HFF-Myc (cell line): ENCODE measurements around the gene AKAP8.

ENCODE experiments used
- DNase-seq: peaks from one replicate; pipeline ENCODE4 v3.0.0-alpha.2; 2011; ENCODE audit warnings: low read depth; ENCODE audit errors: extremely low read depth
- H3K4me3 ChIP-seq: replicated peaks from 2 replicates; pipeline ENCODE4 v1.5.1; 2011; ENCODE audit warnings: low read depth, mild to moderate bottlenecking, control low read depth, low read length
- CTCF ChIP-seq: IDR thresholded peaks from 2 replicates; pipeline ENCODE4 v1.5.1; 2012; ENCODE audit warnings: mild to moderate bottlenecking, low read depth, low read length, control low read depth; ENCODE audit errors: missing control alignments

The AKAP8 gene

DNA sequence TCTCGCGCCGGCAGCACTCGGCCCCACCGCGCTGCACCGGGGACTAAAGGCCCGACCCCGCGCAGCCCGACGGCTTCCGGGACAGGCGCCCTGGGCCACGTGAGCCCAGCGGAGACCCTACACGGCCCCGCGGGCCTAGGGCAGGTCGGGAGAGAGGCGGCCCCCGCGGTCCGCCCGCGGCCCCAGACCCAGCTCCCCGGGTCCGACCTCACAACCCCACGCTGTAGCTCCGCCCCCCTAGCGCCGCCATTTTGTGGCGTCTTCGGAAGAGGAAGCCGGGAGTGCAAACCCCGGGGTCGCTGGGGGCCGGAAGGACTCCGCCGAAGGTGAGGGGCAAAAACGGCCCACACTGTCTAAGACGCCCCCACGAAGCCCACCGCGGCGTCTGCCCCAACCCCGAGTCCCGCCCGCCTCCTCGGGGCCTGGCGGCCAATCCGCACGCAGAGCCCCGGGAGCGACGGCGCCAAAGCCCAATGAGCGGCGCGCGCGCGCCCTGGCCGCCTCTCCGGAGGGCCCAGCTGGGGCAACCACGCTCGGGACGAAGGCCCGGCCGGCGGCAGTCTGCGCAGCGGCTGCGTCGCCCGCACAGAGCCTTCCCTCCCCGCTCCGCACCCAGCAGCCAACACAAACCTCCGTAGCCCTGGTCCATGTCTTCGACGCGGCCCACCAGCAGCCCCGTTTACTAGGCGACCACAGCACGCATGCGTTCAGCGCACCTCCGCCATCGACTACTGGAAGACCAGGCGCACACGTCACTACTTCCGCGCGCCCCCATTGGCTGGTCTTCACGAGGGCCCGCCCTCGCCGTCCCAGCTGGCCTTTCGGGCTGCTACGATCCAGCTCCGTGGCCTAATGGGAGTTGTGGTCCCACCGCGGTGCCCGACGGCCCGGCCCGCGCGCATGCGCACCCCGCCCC lies at the start of gene AKAP8:
TSS of gene AKAP8 (minus strand) at position 705 of the 916 bp plus-strand sequence. CDS start at position 649, 56 bp downstream.
- DNase-seq, result peak; percentile 93
- no peak for TF ChIP-seq CTCF
- peak within 1 kb of the TSS; percentile 92 for H3K4me3 ChIP-seq

DNA sequence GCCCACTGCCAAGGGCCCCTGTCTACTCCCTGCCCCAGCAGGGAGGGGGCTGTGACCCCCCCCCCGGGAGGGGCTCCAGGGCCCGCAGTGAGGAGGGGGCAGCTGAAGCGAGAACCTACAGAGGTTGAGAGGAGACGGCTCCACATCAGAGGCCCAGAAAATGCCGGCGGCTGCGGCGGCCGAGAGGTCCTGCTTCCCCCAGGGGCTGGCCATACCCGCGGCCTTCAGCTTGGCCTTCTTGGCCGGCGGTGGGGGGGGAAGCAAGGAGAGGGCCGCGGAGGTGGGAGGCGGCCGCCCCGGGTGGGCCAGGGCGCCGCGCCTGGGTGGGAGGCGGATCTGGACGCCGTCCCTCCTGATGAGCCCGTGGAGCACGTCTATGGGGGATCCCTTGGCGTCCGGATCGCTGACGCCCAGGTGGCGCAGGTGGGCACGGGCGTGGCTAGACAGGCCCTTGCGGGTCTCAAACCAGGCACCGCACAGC lies 48.4 kb upstream of the AKAP8 start:
- H3K4me3 ChIP-seq, result no peak overlapping the region
- TF ChIP-seq CTCF, result no peak
- no peak for DNase-seq

DNA sequence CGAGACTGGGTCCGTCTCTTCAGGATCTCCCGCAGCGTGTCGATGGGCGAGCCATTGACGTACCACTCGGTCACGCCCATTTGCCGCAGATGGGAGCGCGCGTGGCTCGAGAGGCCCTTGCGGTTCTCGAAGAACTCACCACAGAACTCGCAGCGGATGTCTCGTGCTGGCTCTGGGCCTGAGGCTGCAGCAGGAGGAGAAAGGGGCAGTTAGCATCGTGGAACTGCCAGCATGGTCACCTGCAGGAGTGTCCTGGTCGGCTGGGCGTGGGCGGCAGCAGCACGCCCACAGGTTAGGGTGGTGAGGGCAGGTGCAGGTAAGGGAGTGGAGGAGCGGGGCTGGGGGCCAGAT lies 47.7 kb upstream of the AKAP8 start:
- no peak for TF ChIP-seq CTCF
- no peak for DNase-seq
- H3K4me3 ChIP-seq, result no peak overlapping the region

- no peak for DNase-seq
- no peak overlapping the region for H3K4me3 ChIP-seq
- no peak for TF ChIP-seq CTCF
These were observed 47.1 kb upstream of the AKAP8 start for GRCh38 chr19:15426485-15427349.

GRCh38 chr19:15425321-15425950 lies 45.8 kb upstream of the AKAP8 start:
- H3K4me3 ChIP-seq, result no peak overlapping the region
- DNase-seq, result no peak
- TF ChIP-seq CTCF, result no peak

GRCh38 chr19:15424692-15425272 lies 45.2 kb upstream of the AKAP8 start:
- no peak for TF ChIP-seq CTCF
- no peak overlapping the region for H3K4me3 ChIP-seq
- DNase-seq, result no peak
